Trophoblast cell (in vitro differentiated cells and primary cell): ENCODE results near the gene GOSR2.
A peak's percentile ranks its signal among the peaks of the same experiment; 100 is the strongest.

ENCODE experiments used
- DNase-seq, 2 donors: peaks; one replicate each; pipeline ENCODE4 v3.0.0-alpha.2; 2016
- H2AFZ ChIP-seq: 2 replicates; pipeline ENCODE4 v1.6.1; 2013; ENCODE audit warnings: low read length, moderate library complexity, mild to moderate bottlenecking; ENCODE audit not compliant: insufficient read depth, poor library complexity
- H2AK5ac ChIP-seq: 2 replicates; pipeline ENCODE4 v1.6.1; 2013; ENCODE audit warnings: mild to moderate bottlenecking, low read length
- H2BK120ac ChIP-seq: 2 replicates; pipeline ENCODE4 v1.6.1; 2013; ENCODE audit warnings: low read length, mild to moderate bottlenecking, moderate library complexity; ENCODE audit not compliant: insufficient read depth, poor library complexity
- H2BK12ac ChIP-seq: 2 replicates; pipeline ENCODE4 v1.6.1; 2013; ENCODE audit warnings: mild to moderate bottlenecking, low read length, moderate library complexity
- H2BK5ac ChIP-seq: 2 replicates; pipeline ENCODE4 v1.6.1; 2013; ENCODE audit warnings: low read length, low read depth, moderate library complexity, mild to moderate bottlenecking; ENCODE audit not compliant: poor library complexity
- H3K14ac ChIP-seq: 2 replicates; pipeline ENCODE4 v1.6.1; 2013; ENCODE audit warnings: mild to moderate bottlenecking, low read length
- H3K18ac ChIP-seq: 2 replicates; pipeline ENCODE4 v1.6.1; 2013; ENCODE audit warnings: mild to moderate bottlenecking, low read length
- H3K23ac ChIP-seq: 2 replicates; pipeline ENCODE4 v1.6.1; 2013; ENCODE audit warnings: low read length
- H3K27ac ChIP-seq: 2 replicates; pipeline ENCODE4 v1.5.1; 2013; ENCODE audit warnings: low read depth, mild to moderate bottlenecking, inconsistent platforms, low read length, moderate library complexity
- H3K27me3 ChIP-seq: 2 replicates; pipeline ENCODE4 v1.6.1; 2013; ENCODE audit warnings: inconsistent platforms, mild to moderate bottlenecking, low read length, moderate library complexity; ENCODE audit not compliant: insufficient read depth
- H3K36me3 ChIP-seq, 2 experiments: 1 replicate in 1 of 2; 2 replicates in 1 of 2; pipeline ENCODE4 v1.6.1; 2013; ENCODE audit warnings: low read length in 2 of 2, mild to moderate bottlenecking in 2 of 2, moderate library complexity in 1 of 2; ENCODE audit not compliant: insufficient read depth in 2 of 2, control insufficient read depth in 1 of 2
- H3K4ac ChIP-seq: 2 replicates; pipeline ENCODE4 v1.6.1; 2013; ENCODE audit warnings: low read depth, mild to moderate bottlenecking, low read length, moderate library complexity
- H3K4me1 ChIP-seq, 2 experiments: 1 replicate in 1 of 2; 2 replicates in 1 of 2; pipeline ENCODE4 v1.6.1; 2013; ENCODE audit warnings: low read length in 2 of 2, mild to moderate bottlenecking in 2 of 2, moderate library complexity in 1 of 2; ENCODE audit not compliant: insufficient read depth in 2 of 2, control insufficient read depth in 1 of 2
- H3K4me2 ChIP-seq: 2 replicates; pipeline ENCODE4 v1.6.1; 2013; ENCODE audit warnings: inconsistent platforms, mild to moderate bottlenecking, low read length, moderate library complexity
- H3K4me3 ChIP-seq: 2 replicates; pipeline ENCODE4 v1.5.1; 2013; ENCODE audit warnings: mild to moderate bottlenecking, low read depth, low read length, inconsistent platforms
- H3K79me1 ChIP-seq: one replicate; pipeline ENCODE4 v1.6.1; 2013; ENCODE audit warnings: low read length
- H3K79me2 ChIP-seq: 2 replicates; pipeline ENCODE4 v1.6.1; 2013; ENCODE audit warnings: low read length, mild to moderate bottlenecking; ENCODE audit not compliant: control insufficient read depth, insufficient read depth, poor library complexity
- H3K9ac ChIP-seq: 2 replicates; pipeline ENCODE4 v1.6.1; 2013; ENCODE audit warnings: mild to moderate bottlenecking, low read length
- H3K9me3 ChIP-seq: 2 replicates; pipeline ENCODE4 v1.6.1; 2013; ENCODE audit warnings: low read depth, mild to moderate bottlenecking, control low read depth, inconsistent platforms, low read length; ENCODE audit not compliant: insufficient read depth
- H4K12ac ChIP-seq: 2 replicates; pipeline ENCODE4 v1.6.1; 2013; ENCODE audit warnings: low read depth, mild to moderate bottlenecking, low read length, moderate library complexity
- H4K8ac ChIP-seq: 2 replicates; pipeline ENCODE4 v1.6.1; 2013; ENCODE audit warnings: low read depth, mild to moderate bottlenecking, low read length, moderate library complexity
- H4K91ac ChIP-seq: one replicate; pipeline ENCODE4 v1.6.1; 2013; ENCODE audit warnings: low read depth, mild to moderate bottlenecking, low read length, moderate library complexity
- WGBS: extraction: QIAGEN DNeasy Blood & Tissue Kit; methylation state at CpG from one replicate; pipeline ENCODE4 v1.1.7; 2013; ENCODE audit warnings: missing lambda C conversion rate; ENCODE audit not compliant: insufficient read length, insufficient coverage; ENCODE audit errors: extremely low coverage; 5-methylcytosine and 5-hydroxymethylcytosine counted together

The GOSR2 gene

DNA sequence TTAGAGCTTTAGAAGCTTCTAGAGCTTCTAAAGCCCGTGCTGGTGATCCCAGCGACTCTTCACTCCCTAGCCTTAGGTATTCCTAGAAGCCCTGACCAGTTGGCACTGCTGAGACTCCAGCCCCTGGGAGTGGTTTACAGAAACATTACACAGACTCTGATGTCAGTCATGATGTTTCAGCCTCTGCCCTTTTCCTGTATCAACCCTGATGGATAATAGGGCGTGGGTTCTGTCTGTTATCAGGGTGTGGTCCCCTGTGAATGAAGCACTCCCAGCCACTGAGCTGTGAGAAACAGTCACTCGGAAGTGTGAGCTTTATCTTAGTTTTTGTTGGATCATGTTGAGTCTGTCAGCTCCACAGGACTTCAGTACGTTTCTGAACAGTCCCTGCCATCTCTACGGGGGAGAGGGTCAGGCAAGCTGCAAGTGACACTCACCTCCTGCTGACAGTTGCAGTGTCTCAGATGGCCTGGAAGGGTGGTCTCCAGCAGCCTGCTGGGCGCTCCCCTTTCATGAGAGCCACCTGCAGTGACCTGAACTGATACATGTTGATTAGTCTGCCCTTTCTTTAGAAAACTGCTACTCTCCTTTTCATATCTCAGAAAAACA lies 12.8 kb downstream of the GOSR2 start:
- Histone ChIP-seq H3K36me3 (peaks cover 45 to 67% of the 10 kb centered on the region in 2 experiments), H3K18ac (peak overlapping the region; percentile 62), H3K79me2 (peaks cover 9% of the 10 kb centered on the region), H3K4me3 (no peak overlapping the region), H4K12ac (no peak overlapping the region), H2BK5ac (no peak overlapping the region), H3K4ac (no peak overlapping the region), H3K79me1 (peaks cover 43% of the 10 kb centered on the region), H2BK12ac (peak overlapping the region; percentile 31), H3K14ac (no peak overlapping the region), H3K27ac (no peak overlapping the region), H3K9ac (no peak overlapping the region), H3K27me3 (no peaks in the 10 kb centered on the region), H4K8ac (no peak overlapping the region), H3K4me1 (peaks cover 10 to 29% of the 10 kb centered on the region in 2 experiments), H2BK120ac (peak overlapping the region; percentile 23), H2AFZ (no peak overlapping the region), H4K91ac (peak overlapping the region; percentile 51), H2AK5ac (peak overlapping the region; percentile 59), H3K23ac (no peak overlapping the region), H3K4me2 (no peak overlapping the region), H3K9me3 (no peaks in the 10 kb centered on the region)
- DNase-seq = no peak
- no CpG with 5 or more reads among the region's 7 CpGs for WGBS

DNA sequence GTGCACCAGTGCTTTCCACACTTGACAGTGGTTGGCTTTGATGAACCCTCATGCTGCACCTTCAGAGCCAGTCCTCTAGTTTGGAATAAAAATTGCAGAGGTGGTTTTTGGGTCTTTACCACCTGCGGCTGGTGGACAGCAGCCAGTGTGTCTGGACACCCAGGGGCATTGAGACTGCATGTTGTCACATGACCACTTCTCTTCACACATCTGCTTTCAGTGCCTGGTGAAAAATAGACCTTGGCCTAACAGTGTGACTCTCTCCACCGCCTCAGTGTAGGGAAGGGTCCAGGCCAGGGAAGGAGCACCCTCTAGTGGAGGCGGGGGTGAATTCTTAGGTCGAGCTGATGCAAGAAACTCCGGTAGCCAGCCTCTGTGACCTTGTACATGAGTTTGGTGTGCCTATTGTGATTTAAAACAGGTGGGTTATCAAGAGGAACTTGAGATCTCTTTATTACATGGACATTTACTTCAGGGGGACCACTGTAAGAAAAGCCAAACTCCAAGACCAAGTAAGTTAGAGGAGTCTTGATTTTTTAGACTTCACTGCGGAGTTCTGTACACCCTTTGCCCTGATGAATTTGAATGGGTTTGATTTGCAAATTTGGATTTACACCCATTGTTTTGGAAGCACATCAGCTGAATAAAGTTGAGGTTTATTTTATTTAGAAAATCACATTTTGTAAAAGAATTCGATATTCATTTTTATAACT lies 17.9 kb downstream of the GOSR2 start:
- H3K18ac ChIP-seq = peak overlapping the region; percentile 8
- H3K4me3 ChIP-seq = no peak overlapping the region
- peaks cover 32 to 47% of the 10 kb centered on the region in 2 experiments for H3K36me3 ChIP-seq
- H4K12ac ChIP-seq = no peak overlapping the region
- H2AK5ac ChIP-seq = no peak overlapping the region
- no peak overlapping the region for H3K14ac ChIP-seq
- no peak overlapping the region for H3K23ac ChIP-seq
- H3K4ac ChIP-seq = no peak overlapping the region
- peak; percentile 59 to 87 for DNase-seq
- peaks cover 35 to 36% of the 10 kb centered on the region in 2 experiments for H3K4me1 ChIP-seq
- H3K9ac ChIP-seq = no peak overlapping the region
- no peaks in the 10 kb centered on the region for H3K27me3 ChIP-seq
- no peak overlapping the region for H2BK5ac ChIP-seq
- no peak overlapping the region for H3K4me2 ChIP-seq
- peak overlapping the region; percentile 1 for H4K8ac ChIP-seq
- H2BK120ac ChIP-seq = no peak overlapping the region
- H3K9me3 ChIP-seq = no peaks in the 10 kb centered on the region
- no peak overlapping the region for H2BK12ac ChIP-seq
- WGBS = no CpG with 5 or more reads among the region's 7 CpGs
- H3K79me2 ChIP-seq = peaks cover 2% of the 10 kb centered on the region
- H4K91ac ChIP-seq = peak overlapping the region; percentile 63
- no peak overlapping the region for H3K27ac ChIP-seq
- peaks cover 32% of the 10 kb centered on the region for H3K79me1 ChIP-seq
- no peak overlapping the region for H2AFZ ChIP-seq

DNA sequence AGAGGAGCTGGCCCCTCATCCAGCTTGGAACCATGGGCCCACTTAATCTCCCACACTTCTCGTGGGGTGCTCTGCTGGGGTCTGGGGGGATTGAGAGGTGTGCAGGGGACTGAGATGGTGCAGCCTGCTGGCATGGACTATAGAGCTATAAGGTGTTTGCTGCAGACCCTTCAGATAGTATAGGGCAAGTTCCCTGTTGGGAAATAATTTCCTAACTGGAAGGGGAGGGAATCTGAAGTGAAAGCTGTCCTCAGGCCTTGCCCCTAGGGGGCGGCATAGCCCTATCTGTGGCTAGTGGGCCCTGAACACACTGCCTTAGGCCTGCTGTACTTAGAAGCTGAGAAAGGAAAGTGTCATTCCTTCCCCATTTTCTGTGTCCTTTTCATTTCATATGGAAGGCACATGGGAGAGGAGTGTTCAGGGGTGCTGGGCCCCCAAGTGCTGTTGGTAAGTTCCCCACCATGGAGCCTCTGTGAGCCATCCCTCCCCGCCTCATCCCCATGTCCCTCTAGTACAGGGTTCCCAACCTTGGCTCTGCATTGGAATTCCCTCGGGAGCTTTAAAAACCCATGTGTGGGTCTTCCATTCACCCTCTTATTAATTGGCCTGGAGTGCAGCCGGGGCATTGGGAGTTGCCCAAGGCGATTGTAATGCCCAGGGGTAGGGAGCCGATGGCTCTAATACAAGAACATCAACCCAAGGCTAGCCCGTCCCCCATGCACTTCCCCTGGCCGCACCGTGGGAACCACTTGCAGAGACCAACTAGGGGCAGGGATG lies 19.7 kb downstream of the GOSR2 start:
- Histone ChIP-seq H2BK5ac (no peak overlapping the region), H3K4me2 (no peak overlapping the region), H3K4me3 (no peak overlapping the region), H4K91ac (peak overlapping the region; percentile 0), H3K18ac (peak overlapping the region; percentile 2), H3K36me3 (peaks cover 24 to 36% of the 10 kb centered on the region in 2 experiments), H3K23ac (no peak overlapping the region), H3K4ac (no peak overlapping the region), H3K9ac (no peak overlapping the region), H3K4me1 (peaks cover 37 to 38% of the 10 kb centered on the region in 2 experiments), H3K79me1 (peaks cover 34% of the 10 kb centered on the region), H3K79me2 (peaks cover 2% of the 10 kb centered on the region), H3K9me3 (no peaks in the 10 kb centered on the region), H2BK120ac (no peak overlapping the region), H2AK5ac (no peak overlapping the region), H4K12ac (no peak overlapping the region), H2BK12ac (no peak overlapping the region), H3K27me3 (no peaks in the 10 kb centered on the region), H4K8ac (peak overlapping the region; percentile 5), H3K27ac (peak overlapping the region; percentile 18), H2AFZ (no peak overlapping the region), H3K14ac (no peak overlapping the region)
- peak; percentile 49 to 83 for DNase-seq
- WGBS = no CpG with 5 or more reads among the region's 10 CpGs

DNA sequence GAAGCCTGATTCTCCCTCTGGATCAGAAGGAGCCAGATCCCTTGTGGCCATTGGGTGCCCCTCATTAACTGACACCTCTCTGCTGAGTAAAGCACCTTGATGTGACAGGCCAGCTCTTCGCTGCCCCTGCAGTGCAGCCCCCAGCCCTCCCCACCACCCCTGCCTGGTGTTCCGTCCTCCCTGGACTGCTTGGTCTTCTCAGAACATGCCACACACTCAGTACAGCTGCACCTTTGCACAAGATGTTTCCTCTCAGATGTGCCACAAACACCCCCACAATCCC lies 20.2 kb downstream of the GOSR2 start:
- H2AK5ac ChIP-seq = no peak overlapping the region
- peak overlapping the region; percentile 0 for H3K4me2 ChIP-seq
- no peak overlapping the region for H3K23ac ChIP-seq
- no peak overlapping the region for H4K12ac ChIP-seq
- H2AFZ ChIP-seq = no peak overlapping the region
- H3K4ac ChIP-seq = no peak overlapping the region
- no peak overlapping the region for H2BK120ac ChIP-seq
- H3K79me2 ChIP-seq = peaks cover 2% of the 10 kb centered on the region
- H2BK5ac ChIP-seq = no peak overlapping the region
- no peaks in the 10 kb centered on the region for H3K27me3 ChIP-seq
- WGBS = no CpG with 5 or more reads among the region's 2 CpGs
- peak overlapping the region; percentile 0 for H4K91ac ChIP-seq
- H3K14ac ChIP-seq = no peak overlapping the region
- H2BK12ac ChIP-seq = no peak overlapping the region
- peak overlapping the region; percentile 2 for H3K18ac ChIP-seq
- no peaks in the 10 kb centered on the region for H3K9me3 ChIP-seq
- H3K9ac ChIP-seq = no peak overlapping the region
- H3K36me3 ChIP-seq = peaks cover 21 to 33% of the 10 kb centered on the region in 2 experiments
- peak overlapping the region; percentile 18 for H3K27ac ChIP-seq
- no peak overlapping the region for H3K4me3 ChIP-seq
- H4K8ac ChIP-seq = peak overlapping the region; percentile 5
- no peak for DNase-seq
- H3K4me1 ChIP-seq = peaks cover 37 to 38% of the 10 kb centered on the region in 2 experiments
- peaks cover 34% of the 10 kb centered on the region for H3K79me1 ChIP-seq
